Uterus (tissue), 2 donors: Measurements from ENCODE around the gene ATXN2L.

Experiments
- CTCF ChIP-seq, 4 experiments: fragments of 200-600 bp in 2 of 4; fragments of 450-650 bp in 2 of 4; sonication (generic) in 2 of 4; IDR thresholded peaks; one replicate each; pipeline ENCODE4 v1.5.1; 2016 to 2019; ENCODE audit warnings: antibody characterized with exemption in 4 of 4, mild to moderate bottlenecking in 2 of 4, moderate library complexity in 1 of 4
- POLR2A ChIP-seq, 2 donors: fragments of 450-650 bp; IDR thresholded peaks; one replicate each; pipeline ENCODE4 v1.6.1; 2016; ENCODE audit warnings: antibody characterized with exemption in 2 of 2, mild to moderate bottlenecking in 1 of 2, moderate library complexity in 1 of 2

GRCh38 chr16:28821874-28822519 is 802 bp upstream of the ATXN2L start:
- TF ChIP-seq CTCF (IDR thresholded peaks at IDR 0.05) (no peak), POLR2A (IDR thresholded peaks at IDR 0.05) (no peak)
